Caco-2 (cell line): ENCODE data around the gene PPIA. TPM values are rescaled to one million over a fixed set of nuclear protein-coding genes. Genes with fewer than 3 reads are reported as not detected.

ENCODE experiments used
- BruUV-seq: library from RNA; stranded (reverse); fragments of 400-500 nt; replicated peaks from 2 replicates; lab custom pipeline; 2021; lab: Mats Ljungman, UMichigan
- CTCF ChIA-PET: fragments of 300-600 bp; sonication (Branson Sonifier 250); formaldehyde crosslinking; loops from one replicate; lab custom pipeline; 2022; ENCODE audit warnings: antibody characterized with exemption; lab: Charles Lee
- POLR2A ChIA-PET: fragments of 300-600 bp; sonication (Branson Sonifier 250); formaldehyde crosslinking; loops from one replicate; lab custom pipeline; 2022; ENCODE audit warnings: antibody characterized with exemption; lab: Charles Lee
- DNase-seq, 2 experiments: peaks; one replicate each; pipeline versions ENCODE4 v3.0.0 to v3.0.0-alpha.2; 2020 to 2022
- H3K27me3 ChIP-seq: replicated peaks from 2 replicates; pipeline ENCODE4 v1.6.0; 2011; ENCODE audit warnings: low read length; ENCODE audit not compliant: control insufficient read depth, insufficient read depth
- H3K36me3 ChIP-seq: 2 replicates; pipeline ENCODE4 v1.5.1; 2011; ENCODE audit warnings: low read length; ENCODE audit not compliant: control insufficient read depth, insufficient read depth
- H3K4me1 ChIP-seq: fragments of 250-450 bp; sonication (Bioruptor Pico); 2 replicates; pipeline ENCODE4 v1.5.1; 2020; ENCODE audit warnings: mild to moderate bottlenecking
- H3K4me3 ChIP-seq: 2 replicates; pipeline ENCODE4 v1.5.1; 2011; ENCODE audit warnings: low read depth, mild to moderate bottlenecking, control low read depth, low read length
- H3K9me3 ChIP-seq: fragments of 250-450 bp; sonication (Bioruptor Pico); 2 replicates; pipeline ENCODE4 v1.5.1; 2020; ENCODE audit warnings: mild to moderate bottlenecking, moderate library complexity
- H3K27ac Mint-ChIP-seq: one replicate; pipeline ENCODE4 v1.8.0; 2022; ENCODE audit warnings: mixed read lengths; ENCODE audit not compliant: unreplicated experiment
- H3K27me3 Mint-ChIP-seq: one replicate; pipeline ENCODE4 v1.8.0; 2022; ENCODE audit warnings: mixed read lengths; ENCODE audit not compliant: insufficient read depth, unreplicated experiment
- H3K36me3 Mint-ChIP-seq: one replicate; pipeline ENCODE4 v1.8.0; 2022; ENCODE audit warnings: mild to moderate bottlenecking, mixed read lengths; ENCODE audit not compliant: insufficient read depth, unreplicated experiment
- H3K4me1 Mint-ChIP-seq: one replicate; pipeline ENCODE4 v1.8.0; 2022; ENCODE audit warnings: low read depth, mixed read lengths; ENCODE audit not compliant: unreplicated experiment
- H3K4me3 Mint-ChIP-seq: one replicate; pipeline ENCODE4 v1.8.0; 2022; ENCODE audit warnings: mild to moderate bottlenecking, moderate library complexity, mixed read lengths; ENCODE audit not compliant: unreplicated experiment
- H3K9me3 Mint-ChIP-seq: one replicate; pipeline ENCODE4 v1.8.0; 2022; ENCODE audit warnings: mixed read lengths; ENCODE audit not compliant: unreplicated experiment
- CTCF ChIP-seq, 2 experiments: fragments of 200-600 bp in 1 of 2; IDR thresholded peaks; 1 replicate in 1 of 2; 2 replicates in 1 of 2; pipeline versions ENCODE4 v1.5.1 to v1.8.0; 2011 to 2022; ENCODE audit warnings: antibody characterized with exemption in 1 of 2, control low read depth in 1 of 2, inconsistent platforms in 1 of 2, low read depth in 1 of 2, low read length in 1 of 2, mild to moderate bottlenecking in 1 of 2, moderate library complexity in 1 of 2; ENCODE audit not compliant: insufficient read depth in 1 of 2, severe bottlenecking in 1 of 2, unreplicated experiment in 1 of 2
- intact Hi-C: fragments of 100-400 bp; cut with micrococcal nuclease; formaldehyde crosslinking; loops from one replicate; pipeline ENCODE4 v1.10.0; 2022; ENCODE audit not compliant: unreplicated experiment
- total RNA-seq: library from RNA; stranded (reverse); gene quantifications from 2 replicates; pipeline ENCODE4 v1.2.3, GENCODE V29; 2022

Gene PPIA
- total RNA-seq, 1 experiment from 2014 or later = 2,104 TPM

- Histone ChIP-seq H3K4me3 (no peak overlapping the region), H3K4me1 (peaks cover 15% of the 10 kb centered on the region), H3K36me3 (no peaks in the 10 kb centered on the region; the same call in none of the 2 replicates), H3K9me3 (no peaks in the 10 kb centered on the region), H3K27me3 (no peaks in the 10 kb centered on the region)
- H3K27me3 Mint-ChIP-seq = no peaks in the 10 kb centered on the region
- no peak overlapping the region for H3K4me3 Mint-ChIP-seq
- BruUV-seq = no TSS peak
- no peak for TF ChIP-seq CTCF (IDR thresholded peaks at IDR 0.05; ENCODE audit: insufficient read depth in 1 of 2, low read depth in 1 of 2, low read length in 1 of 2, severe bottlenecking in 1 of 2, unreplicated experiment in 1 of 2)
- POLR2A ChIA-PET = interaction anchor here (0.7 kb wide), 1 partner anchor 84 kb away, joined by 3 read pairs; the partner anchor contains the start of gene H2AZ2
- DNase-seq = no peak
- CTCF ChIA-PET = no interaction called here
- H3K4me1 Mint-ChIP-seq = peaks cover 6% of the 10 kb centered on the region
- no peaks in the 10 kb centered on the region for H3K9me3 Mint-ChIP-seq
- intact Hi-C loops = no loop called here
- no peak overlapping the region for H3K27ac Mint-ChIP-seq
- H3K36me3 Mint-ChIP-seq = peaks cover 46% of the 10 kb centered on the region
These were observed 32.4 kb upstream of the PPIA start for GRCh38 chr7:44764081-44764480.

GRCh38 chr7:44764665-44765578 lies 31.6 kb upstream of the PPIA start:
- Histone ChIP-seq H3K9me3 (no peaks in the 10 kb centered on the region), H3K4me1 (peaks cover 18% of the 10 kb centered on the region), H3K36me3 (no peaks in the 10 kb centered on the region; the same call in none of the 2 replicates), H3K4me3 (no peak overlapping the region), H3K27me3 (no peaks in the 10 kb centered on the region)
- BruUV-seq = no TSS peak
- H3K4me1 Mint-ChIP-seq = peaks cover 11% of the 10 kb centered on the region
- H3K27ac Mint-ChIP-seq = no peak overlapping the region
- CTCF ChIA-PET = no interaction called here
- peaks cover 50% of the 10 kb centered on the region for H3K36me3 Mint-ChIP-seq
- peak in 1 of 2 experiments; percentile 37 for DNase-seq
- peak in 1 of 2 experiments; percentile 18 for TF ChIP-seq CTCF (IDR thresholded peaks at IDR 0.05; ENCODE audit: insufficient read depth in 1 of 2, low read depth in 1 of 2, low read length in 1 of 2, severe bottlenecking in 1 of 2, unreplicated experiment in 1 of 2)
- intact Hi-C loops = loop anchor here (5.0 kb wide), 1 partner anchor 82 kb away; the partner anchor contains the start of gene H2AZ2
- H3K27me3 Mint-ChIP-seq = no peaks in the 10 kb centered on the region
- H3K9me3 Mint-ChIP-seq = no peaks in the 10 kb centered on the region
- no peak overlapping the region for H3K4me3 Mint-ChIP-seq
- POLR2A ChIA-PET = interaction anchor here (0.7 kb wide), 1 partner anchor 83 kb away, joined by 3 read pairs; the partner anchor contains the start of gene H2AZ2

- no peak for TF ChIP-seq CTCF (IDR thresholded peaks at IDR 0.05; ENCODE audit: insufficient read depth in 1 of 2, low read depth in 1 of 2, low read length in 1 of 2, severe bottlenecking in 1 of 2, unreplicated experiment in 1 of 2)
- peak; percentile 70 to 71 for DNase-seq
- ChIA-PET POLR2A (no interaction called here), CTCF (no interaction called here)
- Mint-ChIP-seq H3K9me3 (no peaks in the 10 kb centered on the region), H3K4me3 (no peak overlapping the region), H3K27me3 (no peaks in the 10 kb centered on the region), H3K27ac (peak overlapping the region; percentile 25), H3K36me3 (peaks cover 50% of the 10 kb centered on the region), H3K4me1 (peaks cover 16% of the 10 kb centered on the region)
- H3K27me3 ChIP-seq = no peaks in the 10 kb centered on the region
- peaks cover 21% of the 10 kb centered on the region for H3K4me1 ChIP-seq
- intact Hi-C loops = loop anchor here (5.0 kb wide), 1 partner anchor 82 kb away; the partner anchor contains the start of gene H2AZ2
- no peak overlapping the region for H3K4me3 ChIP-seq
- no peaks in the 10 kb centered on the region for H3K9me3 ChIP-seq
- BruUV-seq = no TSS peak
- no peaks in the 10 kb centered on the region; the same call in none of the 2 replicates for H3K36me3 ChIP-seq
These were observed 30.7 kb upstream of the PPIA start for GRCh38 chr7:44765579-44766415.
